HEK293 (cell line): ENCODE measurements around the gene LRRTM4.

ENCODE experiments used
- CTCF ChIA-PET: fragments of 350-600 bp; formaldehyde crosslinking; extraction: SDS; loops from one replicate; lab custom pipeline; 2021; ENCODE audit warnings: antibody characterized with exemption; lab: Yijun Ruan, JAX
- POLR2A ChIA-PET: fragments of 300-600 bp; formaldehyde crosslinking; extraction: SDS; loops from one replicate; lab custom pipeline; 2020; ENCODE audit warnings: antibody characterized with exemption, inconsistent platforms; lab: Yijun Ruan, JAX
- H3K27ac ChIP-seq: fragments of 200-500 bp; sonication (Bioruptor generic); 2 replicates; pipeline ENCODE4 v1.5.1; 2014; ENCODE audit warnings: low read depth, low read length, control low read depth, inconsistent platforms; ENCODE audit errors: extremely low read depth
- H3K36me3 ChIP-seq, 2 experiments: fragments of 200-500 bp in 1 of 2; sonication (Bioruptor generic) in 1 of 2; 1 replicate in 1 of 2; 2 replicates in 1 of 2; pipeline ENCODE4 v1.5.1; 2014 to 2017; ENCODE audit warnings: inconsistent platforms in 2 of 2, low read length in 2 of 2; ENCODE audit not compliant: control insufficient read depth in 2 of 2, insufficient read depth in 1 of 2
- H3K4me1 ChIP-seq: fragments of 200-500 bp; sonication (Bioruptor generic); 2 replicates; pipeline ENCODE4 v1.5.1; 2014; ENCODE audit warnings: mild to moderate bottlenecking, low read length, inconsistent platforms; ENCODE audit not compliant: control insufficient read depth, insufficient read depth
- H3K4me3 ChIP-seq: 2 replicates; pipeline ENCODE4 v1.5.1; 2011; ENCODE audit warnings: low read depth, mild to moderate bottlenecking, control low read depth, low read length, moderate library complexity
- H3K9me3 ChIP-seq: fragments of 200-500 bp; sonication (Bioruptor generic); 2 replicates; pipeline ENCODE4 v1.5.1; 2014; ENCODE audit warnings: low read depth, low read length, inconsistent platforms; ENCODE audit not compliant: control insufficient read depth, insufficient read depth
- ATF2 ChIP-seq: fragments of 450-650 bp; formaldehyde crosslinking; IDR thresholded peaks from 2 replicates; pipeline ENCODE4 v1.5.1; 2016; ENCODE audit warnings: missing biosample characterization, missing genetic modification characterization, low read depth
- EGR2 ChIP-seq: fragments of 450-650 bp; formaldehyde crosslinking; IDR thresholded peaks from 2 replicates; pipeline ENCODE4 v1.5.1; 2016; ENCODE audit warnings: low read depth, missing biosample characterization, missing genetic modification characterization
- IKZF3 ChIP-seq: fragments of 450-650 bp; IDR thresholded peaks from 2 replicates; pipeline ENCODE4 v1.5.0; 2018; ENCODE audit warnings: missing biosample characterization, mild to moderate bottlenecking, missing genetic modification characterization, moderate library complexity
- KLF16 ChIP-seq: fragments of 450-650 bp; formaldehyde crosslinking; IDR thresholded peaks from 2 replicates; pipeline ENCODE4 v1.5.1; 2017; ENCODE audit warnings: missing biosample characterization, missing genetic modification characterization
- KLF7 ChIP-seq: fragments of 450-650 bp; formaldehyde crosslinking; IDR thresholded peaks from 2 replicates; pipeline ENCODE4 v1.5.1; 2016; ENCODE audit warnings: missing biosample characterization, missing genetic modification characterization, borderline replicate concordance
- OSR2 ChIP-seq: fragments of 450-650 bp; formaldehyde crosslinking; IDR thresholded peaks from 2 replicates; pipeline ENCODE4 v1.5.1; 2016; ENCODE audit warnings: missing biosample characterization, missing genetic modification characterization
- OVOL3 ChIP-seq: fragments of 450-650 bp; formaldehyde crosslinking; IDR thresholded peaks from 2 replicates; pipeline ENCODE4 v1.5.1; 2016; ENCODE audit warnings: missing biosample characterization, missing genetic modification characterization
- PBX3 ChIP-seq: sonication (generic); formaldehyde crosslinking; IDR thresholded peaks from 2 replicates; pipeline ENCODE4 v1.8.1; 2022; ENCODE audit warnings: mild to moderate bottlenecking, moderate library complexity, missing genetic modification reagents
- PRDM1 ChIP-seq: fragments of 450-650 bp; formaldehyde crosslinking; IDR thresholded peaks from 2 replicates; pipeline ENCODE4; 2016; ENCODE audit warnings: missing biosample characterization, missing genetic modification characterization
- SALL2 ChIP-seq: fragments of 450-650 bp; formaldehyde crosslinking; IDR thresholded peaks from 2 replicates; pipeline ENCODE4 v1.5.0; 2017; ENCODE audit warnings: missing biosample characterization, mild to moderate bottlenecking, missing genetic modification characterization, borderline replicate concordance
- SP2 ChIP-seq: fragments of 450-650 bp; formaldehyde crosslinking; IDR thresholded peaks from 2 replicates; pipeline ENCODE4 v1.5.1; 2016; ENCODE audit warnings: missing biosample characterization, missing genetic modification characterization
- ZBTB10 ChIP-seq: fragments of 450-650 bp; formaldehyde crosslinking; IDR thresholded peaks from 2 replicates; pipeline ENCODE4 v1.5.1; 2016; ENCODE audit warnings: missing biosample characterization, missing genetic modification characterization
- ZBTB17 ChIP-seq: fragments of 450-650 bp; formaldehyde crosslinking; IDR thresholded peaks from 2 replicates; pipeline ENCODE4 v1.5.1; 2016; ENCODE audit warnings: missing biosample characterization, missing genetic modification characterization
- ZIC2 ChIP-seq: fragments of 450-650 bp; formaldehyde crosslinking; IDR thresholded peaks from 2 replicates; pipeline ENCODE4 v1.5.1; 2016; ENCODE audit warnings: missing biosample characterization, missing genetic modification characterization
- ZNF146 ChIP-seq: fragments of 450-650 bp; formaldehyde crosslinking; IDR thresholded peaks from 2 replicates; pipeline ENCODE4 v1.5.1; 2016; ENCODE audit warnings: missing biosample characterization, missing genetic modification characterization
- ZNF239 ChIP-seq: fragments of 450-650 bp; formaldehyde crosslinking; IDR thresholded peaks from 2 replicates; pipeline ENCODE4 v1.5.1; 2016; ENCODE audit warnings: missing biosample characterization, missing genetic modification characterization
- ZNF366 ChIP-seq: fragments of 450-650 bp; formaldehyde crosslinking; conservative IDR thresholded peaks from 2 replicates; pipeline ENCODE4 v1.5.1; 2016; ENCODE audit warnings: missing biosample characterization, missing genetic modification characterization
- ZNF433 ChIP-seq: fragments of 450-650 bp; formaldehyde crosslinking; IDR thresholded peaks from 2 replicates; pipeline ENCODE4 v1.5.1; 2016; ENCODE audit warnings: missing biosample characterization, missing genetic modification characterization, low read depth
- ZNF501 ChIP-seq: fragments of 450-650 bp; formaldehyde crosslinking; IDR thresholded peaks from 2 replicates; pipeline ENCODE4 v1.5.1; 2016; ENCODE audit warnings: missing biosample characterization, missing genetic modification characterization
- ZNF529 ChIP-seq: fragments of 450-650 bp; formaldehyde crosslinking; IDR thresholded peaks from 2 replicates; pipeline ENCODE4 v1.5.1; 2017; ENCODE audit warnings: missing genetic modification characterization, missing biosample characterization; ENCODE audit not compliant: insufficient replicate concordance
- ZNF580 ChIP-seq: fragments of 450-650 bp; formaldehyde crosslinking; IDR thresholded peaks from 2 replicates; pipeline ENCODE4 v1.5.1; 2016; ENCODE audit warnings: missing biosample characterization, missing genetic modification characterization
- ZNF596 ChIP-seq: fragments of 450-650 bp; IDR thresholded peaks from 2 replicates; pipeline ENCODE4 v1.5.0; 2018; ENCODE audit warnings: missing biosample characterization, mild to moderate bottlenecking, missing genetic modification characterization, moderate library complexity
- ZNF629 ChIP-seq: fragments of 450-650 bp; formaldehyde crosslinking; IDR thresholded peaks from 2 replicates; pipeline ENCODE4 v1.5.1; 2017; ENCODE audit warnings: missing biosample characterization, missing genetic modification characterization
- ZNF654 ChIP-seq: fragments of 450-650 bp; formaldehyde crosslinking; IDR thresholded peaks from 2 replicates; pipeline ENCODE4 v1.5.1; 2016; ENCODE audit warnings: low read depth, missing biosample characterization, missing genetic modification characterization
- ZNF768 ChIP-seq: fragments of 450-650 bp; formaldehyde crosslinking; IDR thresholded peaks from 2 replicates; pipeline ENCODE4 v1.5.1; 2018; ENCODE audit warnings: missing biosample characterization, mild to moderate bottlenecking, missing genetic modification characterization
- ZNF792 ChIP-seq: fragments of 450-650 bp; formaldehyde crosslinking; IDR thresholded peaks from 2 replicates; pipeline ENCODE4 v1.5.1; 2016; ENCODE audit warnings: missing biosample characterization, missing genetic modification characterization
- TF ChIP-seq, protein P1 (sequence below): fragments of 450-650 bp; formaldehyde crosslinking; IDR thresholded peaks from 2 replicates; pipeline ENCODE4 v1.5.1; 2016; ENCODE audit warnings: missing biosample characterization, missing genetic modification characterization, borderline replicate concordance

LRRTM4 gene

DNA sequence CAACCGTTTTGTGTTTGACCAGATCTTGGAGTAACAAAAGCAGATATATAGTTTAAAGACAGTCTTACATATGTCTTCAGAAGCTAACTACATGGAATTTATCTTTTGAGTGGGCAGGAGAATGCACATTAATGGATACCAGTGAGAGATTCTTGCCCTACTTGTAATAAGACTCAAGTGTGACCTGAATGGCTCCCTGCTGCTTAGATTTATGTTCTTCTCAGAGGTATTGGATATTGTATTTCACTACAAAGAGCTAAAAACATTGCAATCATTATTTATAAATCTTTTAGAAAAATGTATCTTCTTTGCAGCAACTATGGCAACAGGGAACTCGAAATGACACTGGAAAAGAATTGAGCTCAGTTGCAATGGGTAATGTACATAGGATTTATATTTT lies 227.7 kb downstream of the LRRTM4 start:
- Histone ChIP-seq H3K4me1 (no peaks in the 10 kb centered on the region), H3K4me3 (no peak overlapping the region), H3K9me3 (no peaks in the 10 kb centered on the region), H3K27ac (no peak overlapping the region), H3K36me3 (no peaks in the 10 kb centered on the region)
- ChIA-PET POLR2A (no interaction called here), CTCF (no interaction called here)
- TF ChIP-seq OSR2 (tag by site-specific recombination): no peak
- TF ChIP-seq ZNF501 (tag by site-specific recombination): no peak
- no peak for TF ChIP-seq ZIC2 (tag by site-specific recombination)
- TF ChIP-seq OVOL3 (tag by site-specific recombination): no peak
- TF ChIP-seq ZNF239 (tag by site-specific recombination): no peak
- no peak for TF ChIP-seq EGR2 (tag by site-specific recombination)
- TF ChIP-seq ZBTB17 (tag by site-specific recombination): no peak
- TF ChIP-seq ZNF366: no peak
- no peak for TF ChIP-seq ATF2 (tag by site-specific recombination)
- TF ChIP-seq ZNF529 (tag by site-specific recombination): no peak
- no peak for TF ChIP-seq IKZF3
- no peak for TF ChIP-seq ZNF768 (tag by site-specific recombination)
- TF ChIP-seq, protein P1, sequence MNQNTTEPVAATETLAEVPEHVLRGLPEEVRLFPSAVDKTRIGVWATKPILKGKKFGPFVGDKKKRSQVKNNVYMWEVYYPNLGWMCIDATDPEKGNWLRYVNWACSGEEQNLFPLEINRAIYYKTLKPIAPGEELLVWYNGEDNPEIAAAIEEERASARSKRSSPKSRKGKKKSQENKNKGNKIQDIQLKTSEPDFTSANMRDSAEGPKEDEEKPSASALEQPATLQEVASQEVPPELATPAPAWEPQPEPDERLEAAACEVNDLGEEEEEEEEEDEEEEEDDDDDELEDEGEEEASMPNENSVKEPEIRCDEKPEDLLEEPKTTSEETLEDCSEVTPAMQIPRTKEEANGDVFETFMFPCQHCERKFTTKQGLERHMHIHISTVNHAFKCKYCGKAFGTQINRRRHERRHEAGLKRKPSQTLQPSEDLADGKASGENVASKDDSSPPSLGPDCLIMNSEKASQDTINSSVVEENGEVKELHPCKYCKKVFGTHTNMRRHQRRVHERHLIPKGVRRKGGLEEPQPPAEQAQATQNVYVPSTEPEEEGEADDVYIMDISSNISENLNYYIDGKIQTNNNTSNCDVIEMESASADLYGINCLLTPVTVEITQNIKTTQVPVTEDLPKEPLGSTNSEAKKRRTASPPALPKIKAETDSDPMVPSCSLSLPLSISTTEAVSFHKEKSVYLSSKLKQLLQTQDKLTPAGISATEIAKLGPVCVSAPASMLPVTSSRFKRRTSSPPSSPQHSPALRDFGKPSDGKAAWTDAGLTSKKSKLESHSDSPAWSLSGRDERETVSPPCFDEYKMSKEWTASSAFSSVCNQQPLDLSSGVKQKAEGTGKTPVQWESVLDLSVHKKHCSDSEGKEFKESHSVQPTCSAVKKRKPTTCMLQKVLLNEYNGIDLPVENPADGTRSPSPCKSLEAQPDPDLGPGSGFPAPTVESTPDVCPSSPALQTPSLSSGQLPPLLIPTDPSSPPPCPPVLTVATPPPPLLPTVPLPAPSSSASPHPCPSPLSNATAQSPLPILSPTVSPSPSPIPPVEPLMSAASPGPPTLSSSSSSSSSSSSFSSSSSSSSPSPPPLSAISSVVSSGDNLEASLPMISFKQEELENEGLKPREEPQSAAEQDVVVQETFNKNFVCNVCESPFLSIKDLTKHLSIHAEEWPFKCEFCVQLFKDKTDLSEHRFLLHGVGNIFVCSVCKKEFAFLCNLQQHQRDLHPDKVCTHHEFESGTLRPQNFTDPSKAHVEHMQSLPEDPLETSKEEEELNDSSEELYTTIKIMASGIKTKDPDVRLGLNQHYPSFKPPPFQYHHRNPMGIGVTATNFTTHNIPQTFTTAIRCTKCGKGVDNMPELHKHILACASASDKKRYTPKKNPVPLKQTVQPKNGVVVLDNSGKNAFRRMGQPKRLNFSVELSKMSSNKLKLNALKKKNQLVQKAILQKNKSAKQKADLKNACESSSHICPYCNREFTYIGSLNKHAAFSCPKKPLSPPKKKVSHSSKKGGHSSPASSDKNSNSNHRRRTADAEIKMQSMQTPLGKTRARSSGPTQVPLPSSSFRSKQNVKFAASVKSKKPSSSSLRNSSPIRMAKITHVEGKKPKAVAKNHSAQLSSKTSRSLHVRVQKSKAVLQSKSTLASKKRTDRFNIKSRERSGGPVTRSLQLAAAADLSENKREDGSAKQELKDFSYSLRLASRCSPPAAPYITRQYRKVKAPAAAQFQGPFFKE (tag by site-specific recombination): no peak
- no peak for TF ChIP-seq PBX3

DNA sequence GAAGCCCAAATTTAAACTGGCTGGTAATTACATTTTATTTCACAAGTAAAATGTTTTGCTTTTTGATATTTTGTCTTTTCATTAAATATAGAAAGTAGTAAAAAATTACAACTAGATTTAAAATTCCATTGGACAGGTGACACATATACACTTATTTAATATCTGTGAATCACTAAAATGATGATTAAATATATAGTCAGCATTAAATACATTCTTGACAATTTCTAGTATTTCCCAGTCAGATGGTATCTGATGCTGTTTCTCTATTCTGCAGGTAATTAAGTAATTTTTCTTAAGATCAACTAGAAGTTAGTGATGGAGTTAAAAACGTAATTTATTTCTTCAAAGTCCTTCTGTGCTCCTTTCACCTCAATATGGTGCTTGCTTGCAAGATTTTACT lies 237.8 kb downstream of the LRRTM4 start:
- H3K4me3 ChIP-seq: no peak overlapping the region
- POLR2A ChIA-PET: no interaction called here
- TF ChIP-seq SP2 (no peak), ZNF580 (no peak), ZNF792 (no peak), OVOL3 (tag by site-specific recombination) (no peak), PRDM1 (tag by site-specific recombination) (no peak), SALL2 (tag by site-specific recombination) (no peak), ZNF629 (tag by site-specific recombination) (no peak), KLF7 (no peak), ZNF433 (tag by site-specific recombination) (no peak), ZNF596 (tag by site-specific recombination) (no peak), KLF16 (tag by site-specific recombination) (no peak), ZNF146 (tag by site-specific recombination) (no peak), ZBTB10 (no peak), ZNF654 (no peak)

More for the DNA sequence above, 237.8 kb downstream of the LRRTM4 start:
- Histone ChIP-seq H3K27ac (no peak overlapping the region), H3K4me1 (no peaks in the 10 kb centered on the region), H3K9me3 (no peaks in the 10 kb centered on the region), H3K36me3 (no peaks in the 10 kb centered on the region)
- CTCF ChIA-PET: no interaction called here
